HG03108 (cell line): Measurements from ENCODE around the gene COX5B.
"Not testable (repeated sequence)": the region's sequence is repeated elsewhere in the genome, so short reads cannot be mapped to it uniquely, and the experiment has no call there.

Source experiments
- ATAC-seq: cut with Tn5 transposase; IDR thresholded peaks from one replicate; pipeline ENCODE4 v1.9.1; 2021; ENCODE audit warnings: moderate library complexity; ENCODE audit not compliant: unreplicated experiment

The COX5B gene

DNA sequence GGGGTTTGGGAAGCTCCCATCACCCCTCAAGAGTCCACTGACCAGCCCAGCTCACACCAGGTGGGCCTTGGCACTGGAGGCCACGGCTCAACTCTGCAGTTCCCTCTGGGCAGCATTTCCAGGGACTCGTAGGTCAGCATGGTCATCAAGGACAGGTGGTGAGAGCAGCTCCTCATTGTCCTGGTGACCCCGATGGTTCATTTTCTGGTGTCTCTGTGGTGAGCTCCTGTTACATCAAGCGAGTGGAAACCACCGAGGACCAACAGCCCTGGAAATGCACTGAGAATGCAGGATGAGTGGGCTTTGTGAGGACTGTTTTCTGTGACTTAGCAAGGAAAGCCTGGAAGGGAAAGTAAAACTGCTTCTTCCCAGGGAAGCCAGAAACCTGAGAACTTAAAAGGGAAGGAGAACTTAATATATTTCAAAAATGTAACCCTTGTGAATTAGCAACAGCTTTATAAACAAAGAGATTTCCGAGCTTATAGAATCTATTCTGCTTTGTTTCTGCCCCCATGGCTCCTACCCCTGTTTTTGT is 26.8 kb downstream of the COX5B start:
- ATAC-seq: not testable (repeated sequence)

DNA sequence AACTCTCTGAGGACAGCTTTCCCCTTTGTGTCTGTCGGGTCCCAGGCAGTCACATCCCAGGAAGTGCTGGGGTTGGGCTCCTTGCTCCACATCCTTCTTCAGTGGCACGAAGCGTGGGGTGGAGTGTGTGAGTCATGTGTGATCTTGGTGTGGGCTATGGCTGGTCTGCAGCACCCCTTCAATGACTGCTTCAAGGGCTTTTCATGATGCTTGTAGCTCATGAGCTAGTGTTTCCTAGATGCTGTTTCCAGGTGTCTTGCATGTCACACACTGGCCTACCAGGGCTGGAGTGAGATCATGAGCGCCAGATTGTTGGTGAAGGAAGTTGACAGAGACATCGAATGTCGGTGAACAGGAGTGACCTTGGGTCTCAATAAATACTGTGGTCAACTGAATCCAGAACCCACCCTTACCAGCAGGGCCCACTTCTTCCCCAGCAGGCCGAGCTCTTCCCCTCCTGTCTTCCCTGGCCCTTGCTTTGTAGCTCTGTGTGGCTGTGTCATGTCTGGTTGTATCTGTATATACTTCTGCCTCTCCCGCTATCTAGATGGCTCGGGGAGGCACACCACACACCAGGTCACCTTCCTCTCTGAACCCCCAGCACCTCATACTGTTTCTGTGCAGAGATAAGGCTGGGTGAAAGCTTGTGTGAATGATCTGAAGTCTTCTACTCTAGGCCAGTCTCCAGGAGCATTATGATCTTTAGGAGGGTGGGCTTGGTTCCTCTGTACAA is 27.5 kb downstream of the COX5B start:
- ATAC-seq: no peak

DNA sequence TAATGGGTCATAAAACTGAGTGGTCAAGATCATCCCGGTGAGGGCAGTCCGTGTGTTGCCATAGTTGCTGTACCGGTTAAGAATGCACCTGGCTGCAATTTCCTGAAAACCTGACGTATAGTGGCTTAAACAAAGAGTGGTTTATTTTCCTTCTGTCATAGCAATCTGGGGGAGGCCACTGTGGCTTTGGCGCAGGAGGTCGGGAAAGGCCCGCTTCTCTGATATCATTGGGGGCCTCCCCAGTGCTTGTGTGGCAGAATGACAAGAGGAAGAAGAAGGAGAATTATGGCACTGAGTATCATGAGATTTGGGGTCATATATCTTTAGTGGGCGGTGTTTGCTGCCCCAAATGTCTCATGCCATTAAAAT is 28.0 kb downstream of the COX5B start:
- no peak for ATAC-seq

DNA sequence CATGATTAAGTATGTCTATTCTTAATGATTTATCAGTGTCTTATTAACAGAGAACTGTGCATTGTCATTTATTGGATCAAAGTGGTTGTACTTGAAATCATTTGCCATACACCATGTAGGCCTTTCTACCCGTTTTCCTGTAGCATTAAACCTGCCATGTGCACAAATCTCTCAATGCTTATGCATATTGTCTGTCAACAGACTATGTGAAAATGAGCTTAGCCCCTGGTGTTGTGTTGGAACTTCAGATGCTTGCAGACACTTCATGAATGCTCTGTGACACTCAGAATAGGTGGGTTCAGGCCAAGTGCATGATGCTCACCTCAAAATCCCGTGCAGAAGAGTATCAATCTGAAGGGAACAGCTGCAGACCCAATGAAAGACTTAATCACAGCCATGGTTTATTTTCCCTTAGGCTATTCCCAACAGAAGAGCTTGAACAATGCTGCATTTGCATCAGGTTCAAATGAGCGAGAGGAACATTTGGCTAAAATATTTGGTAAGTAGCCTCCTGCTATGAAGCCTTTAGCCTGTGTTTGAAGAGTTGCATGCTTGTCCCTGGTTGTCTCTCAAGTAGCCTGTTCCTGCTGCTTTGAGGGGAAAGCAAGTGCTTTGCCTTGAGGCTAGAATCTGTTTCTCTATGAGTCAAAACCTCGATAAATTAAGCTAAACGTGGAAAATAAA is 29.7 kb downstream of the COX5B start:
- ATAC-seq: no peak

DNA sequence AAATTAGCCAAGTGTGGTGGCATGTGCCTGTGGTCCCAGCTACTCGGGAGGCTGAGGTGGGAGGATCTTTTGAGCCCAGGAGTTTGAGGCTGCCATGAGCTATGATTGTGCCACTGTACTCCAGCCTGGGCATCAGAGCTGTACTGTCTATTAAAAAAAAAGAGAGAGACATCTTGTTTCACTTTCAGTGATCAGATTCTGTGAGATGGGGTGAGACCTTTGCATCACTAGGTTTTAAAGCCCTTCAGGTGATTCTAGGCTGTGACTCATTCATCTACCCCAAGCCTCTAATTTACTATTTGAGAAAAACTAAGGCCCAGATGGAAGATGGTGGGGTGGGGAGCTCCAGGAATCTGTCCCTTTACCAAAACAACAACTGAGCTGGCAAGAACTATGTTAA is 30.8 kb downstream of the COX5B start:
- ATAC-seq: no peak

DNA sequence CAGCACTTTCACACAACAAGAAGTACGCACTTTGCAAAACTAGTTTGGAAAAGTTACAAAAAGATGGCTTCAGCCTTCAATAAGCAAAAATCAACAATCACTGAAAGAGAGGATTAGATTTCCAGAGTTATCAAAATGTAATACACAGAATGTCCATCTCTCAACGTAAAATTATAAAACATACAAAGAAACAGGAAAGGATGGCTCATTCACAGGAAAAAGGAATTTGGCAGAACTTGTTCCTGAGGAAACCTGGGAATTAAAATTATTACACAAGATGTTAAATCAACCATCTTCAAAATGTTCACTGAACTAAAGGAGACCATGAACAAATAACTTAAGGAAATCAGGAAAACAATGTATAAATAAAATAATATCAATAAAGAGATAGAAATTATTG is 31.6 kb downstream of the COX5B start:
- ATAC-seq: no peak

DNA sequence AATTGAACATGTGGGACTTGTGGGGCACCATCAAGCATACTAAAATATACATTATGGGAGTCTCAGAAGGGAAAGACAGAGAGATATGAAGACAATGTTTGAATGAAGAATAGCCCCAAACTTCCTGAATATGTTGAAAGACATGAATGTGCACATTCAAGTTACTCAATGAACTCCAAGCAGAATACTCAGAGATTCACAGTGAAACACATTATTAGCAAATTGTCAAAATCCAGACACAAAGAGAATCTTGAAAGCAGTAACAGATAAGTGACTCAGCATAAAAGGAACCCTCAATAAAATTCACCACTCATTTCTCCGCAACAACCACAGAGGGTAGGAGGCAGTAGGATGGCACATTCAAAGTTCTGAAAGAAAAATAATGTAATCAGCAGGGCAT is 32.4 kb downstream of the COX5B start:
- no peak for ATAC-seq

DNA sequence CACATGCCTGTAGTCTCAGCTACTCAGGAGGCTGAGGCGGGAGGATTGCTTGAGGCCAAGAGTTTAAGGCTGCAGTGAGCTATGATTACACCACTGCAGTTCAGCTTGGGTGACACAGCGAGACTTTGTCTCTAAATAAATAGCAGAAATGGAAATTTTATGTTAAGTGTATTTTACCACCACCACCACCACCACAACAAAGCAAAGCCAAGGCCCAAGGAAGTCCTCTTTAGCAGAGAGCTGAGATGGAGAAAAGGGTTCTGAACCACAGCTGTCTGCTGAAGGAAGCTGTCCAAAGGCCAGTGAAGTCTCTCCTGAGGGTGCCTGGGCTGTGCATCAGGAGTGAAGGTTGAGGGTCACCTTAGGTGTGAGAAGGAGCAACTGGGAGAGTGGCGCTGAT is 41.4 kb downstream of the COX5B start:
- ATAC-seq: not testable (repeated sequence)

DNA sequence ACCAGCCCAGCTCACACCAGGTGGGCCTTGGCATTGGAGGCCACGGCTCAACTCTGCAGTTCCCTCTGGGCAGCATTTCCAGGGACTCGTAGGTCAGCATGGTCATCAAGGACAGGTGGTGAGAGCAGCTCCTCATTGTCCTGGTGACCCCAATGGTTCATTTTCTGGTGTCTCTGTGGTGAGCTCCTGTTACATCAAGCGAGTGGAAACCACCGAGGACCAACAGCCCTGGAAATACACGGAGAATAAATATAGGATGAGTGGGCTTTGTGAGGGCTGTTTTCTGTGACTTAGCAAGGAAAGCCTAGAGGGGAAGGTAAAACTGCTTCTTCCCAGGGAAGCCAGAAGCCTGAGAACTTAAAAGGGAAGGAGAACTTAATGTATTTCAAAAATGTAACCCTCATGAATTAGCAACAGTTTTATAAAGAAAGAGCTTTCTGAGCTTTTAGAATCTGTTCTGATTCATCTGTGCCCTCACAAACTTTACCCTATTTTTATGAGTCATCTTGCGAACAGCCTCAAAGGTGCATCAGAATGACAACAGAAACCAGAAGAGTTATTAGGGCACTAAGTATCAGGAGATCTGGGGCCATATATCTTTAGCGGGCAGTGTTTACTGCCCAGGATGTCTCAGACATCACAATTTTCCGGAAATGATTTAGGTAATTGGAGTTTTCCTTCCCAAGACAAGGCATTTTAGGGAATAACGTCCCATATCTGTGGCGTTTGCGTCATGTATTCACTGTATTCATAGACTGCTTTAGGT is 42.4 kb downstream of the COX5B start:
- no peak for ATAC-seq

DNA sequence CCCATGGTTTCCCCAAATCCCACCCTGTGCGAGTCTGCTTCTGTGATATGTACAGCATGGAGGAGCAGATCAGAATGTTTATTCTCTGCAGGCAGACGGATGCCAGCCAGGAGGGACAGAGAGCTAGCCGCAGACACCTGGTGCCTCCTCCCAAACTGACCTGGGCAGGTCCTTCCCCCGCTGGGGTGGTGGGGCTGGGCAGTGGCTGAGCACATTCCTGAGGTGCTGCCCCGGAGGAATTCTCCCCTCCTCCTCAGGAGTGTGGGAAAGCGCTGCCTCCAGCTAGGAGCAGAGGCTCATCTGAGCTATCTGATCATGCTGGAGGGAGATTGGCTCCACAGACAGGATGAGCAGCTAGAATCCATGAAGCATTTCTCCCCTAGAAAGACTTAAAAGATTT is 45.3 kb downstream of the COX5B start:
- no peak for ATAC-seq

DNA sequence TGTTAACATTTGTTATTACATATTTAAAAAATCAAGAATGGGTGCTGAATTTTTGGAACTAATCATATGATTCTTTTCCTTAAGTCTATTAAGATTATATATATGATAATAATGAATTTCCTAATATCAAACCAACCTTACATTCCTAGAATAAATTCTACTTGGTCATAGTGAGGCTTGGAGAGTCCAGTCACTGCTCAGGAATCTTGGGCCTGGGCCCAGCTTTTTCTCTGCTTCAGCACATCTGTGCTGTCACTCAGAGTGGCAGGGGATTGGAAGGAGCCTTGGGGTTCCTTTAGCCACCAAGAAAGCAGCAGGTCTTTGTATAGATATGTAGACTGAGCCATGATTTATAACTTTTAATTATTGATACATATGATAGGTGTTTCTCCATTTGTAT is 47.6 kb downstream of the COX5B start:
- no peak for ATAC-seq

DNA sequence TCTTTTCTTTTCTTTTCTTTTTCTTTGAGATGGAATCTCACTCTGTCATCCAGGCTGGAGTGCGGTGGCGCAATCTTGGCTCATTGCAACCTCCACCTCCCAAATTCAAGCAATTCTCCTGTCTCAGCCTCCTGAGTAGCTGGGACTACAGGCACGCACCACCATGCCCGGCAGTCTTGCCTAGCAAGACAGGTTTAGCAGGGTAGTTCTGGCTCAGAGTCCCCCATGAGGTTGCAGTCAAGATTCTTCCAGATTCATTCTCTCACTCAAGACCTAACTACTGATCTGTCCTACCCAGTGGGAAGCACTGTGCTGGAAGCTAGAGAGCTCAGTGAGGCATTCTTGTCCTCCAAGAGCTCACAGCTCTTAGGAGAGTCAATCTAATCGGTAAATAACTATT is 49.9 kb downstream of the COX5B start:
- ATAC-seq: no peak

DNA sequence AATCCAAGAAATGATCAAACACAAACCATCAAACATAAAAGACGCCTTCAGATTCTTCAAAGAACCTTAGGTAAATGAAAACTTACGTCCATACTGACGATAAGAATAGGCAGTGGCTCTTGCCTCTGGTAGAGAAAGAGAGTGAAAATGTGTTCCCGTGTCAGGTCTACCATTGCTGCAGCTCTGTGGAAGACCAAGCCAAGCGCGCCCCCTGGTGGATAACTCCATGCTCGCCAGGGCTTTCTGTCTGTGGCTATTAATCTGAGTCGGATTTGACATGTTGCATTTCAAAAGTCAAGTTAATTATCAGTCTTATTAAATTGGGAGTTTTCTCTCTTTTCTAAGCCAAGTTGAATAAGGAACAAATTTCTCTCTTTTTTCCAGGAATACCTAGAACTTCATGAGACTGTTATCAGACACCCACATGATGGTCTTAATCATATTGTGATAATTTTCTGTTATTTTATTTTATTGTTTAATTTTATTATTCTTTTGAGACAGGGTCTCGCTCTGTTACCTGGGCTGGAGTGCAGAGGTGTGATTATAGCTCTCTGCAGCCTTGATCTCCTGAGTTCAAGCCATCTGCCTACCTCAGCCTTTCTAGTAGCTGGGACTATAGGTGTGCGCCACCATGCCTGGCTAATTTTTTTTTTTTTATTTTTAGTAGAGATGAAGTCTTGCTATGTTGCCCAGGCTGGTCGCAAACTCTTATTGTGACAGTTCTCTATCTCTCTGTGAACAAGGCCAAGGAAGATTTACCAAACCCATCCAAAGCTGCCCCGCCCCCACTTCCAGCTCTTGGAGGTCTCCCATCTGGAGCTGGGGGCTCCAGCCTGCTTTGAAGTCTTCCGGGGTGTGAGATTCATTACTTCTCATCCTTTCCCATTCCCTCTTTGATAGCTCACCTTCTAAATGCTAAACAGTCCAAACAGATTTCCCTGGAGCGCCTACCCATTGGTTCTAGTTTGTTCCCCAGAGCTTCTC is 51.7 kb downstream of the COX5B start:
- ATAC-seq: peak; percentile 67
